Right atrium auricular region (tissue), 2 donors: ENCODE results near the gene TSPYL1. TPM values are rescaled to one million over a fixed set of nuclear protein-coding genes. Genes with fewer than 3 reads are reported as not detected.

ENCODE experiments used
- DNase-seq: peaks from one replicate; pipeline ENCODE4 v3.0.0-alpha.2; 2019; ENCODE audit warnings: low spot score
- H3K27ac ChIP-seq, 2 donors: fragments of 200-600 bp; sonication (generic); 1 replicate in 1 of 2; 2 replicates in 1 of 2; pipeline ENCODE4 v1.5.1; 2016 to 2019
- H3K27me3 ChIP-seq, 2 donors: fragments of 200-600 bp; sonication (generic); one replicate each; pipeline versions ENCODE4 v1.5.1 to v1.6.0; 2017 to 2019
- H3K36me3 ChIP-seq: fragments of 200-600 bp; sonication (generic); one replicate; pipeline ENCODE4 v1.5.1; 2016
- H3K4me1 ChIP-seq, 2 donors: fragments of 200-600 bp; sonication (generic); one replicate each; pipeline versions ENCODE4 v1.5.1 to v1.6.0; 2017 to 2019
- H3K4me3 ChIP-seq, 2 donors: fragments of 200-600 bp; sonication (generic); 1 replicate in 1 of 2; 2 replicates in 1 of 2; pipeline ENCODE4 v1.5.1; 2017 to 2019; ENCODE audit warnings: mild to moderate bottlenecking in 1 of 2, moderate library complexity in 1 of 2
- H3K9me3 ChIP-seq, 2 donors: fragments of 200-600 bp; sonication (generic); one replicate each; pipeline ENCODE4 v1.5.1; 2019
- CTCF ChIP-seq, 2 donors: fragments of 200-600 bp; sonication (generic); IDR thresholded peaks; one replicate each; pipeline ENCODE4 v1.5.1; 2019; ENCODE audit warnings: antibody characterized with exemption in 2 of 2
- total RNA-seq, 2 donors: library from RNA; depleted of rRNA; stranded (reverse); fragments of >200 nt; gene quantifications; one replicate each; pipeline ENCODE4 v1.1.0, GENCODE V29; 2016

The TSPYL1 gene
- total RNA-seq, 2 donors from 2014 or later = 79.3 to 87.5 TPM

GRCh38 chr6:116247285-116247684 lies 32.4 kb downstream of the TSPYL1 start:
- Histone ChIP-seq H3K4me3 (no peak overlapping the region), H3K4me1 (peaks cover 0 to 48% of the 10 kb centered on the region in 2 donors), H3K27me3 (no peaks in the 10 kb centered on the region), H3K9me3 (no peaks in the 10 kb centered on the region), H3K27ac (peak overlapping the region in 1 of 2 donors; percentile 72), H3K36me3 (peaks cover 6% of the 10 kb centered on the region)
- TF ChIP-seq CTCF (IDR thresholded peaks at IDR 0.05) = no peak
- no peak for DNase-seq

- Histone ChIP-seq H3K27me3 (no peaks in the 10 kb centered on the region), H3K9me3 (no peaks in the 10 kb centered on the region), H3K4me1 (peaks cover 0 to 36% of the 10 kb centered on the region in 2 donors), H3K4me3 (no peak overlapping the region), H3K36me3 (peaks cover 6% of the 10 kb centered on the region), H3K27ac (peak overlapping the region; percentile 36 to 72)
- TF ChIP-seq CTCF (IDR thresholded peaks at IDR 0.05) = no peak
- DNase-seq = no peak
Measured at GRCh38 chr6:116246089-116246488, 33.6 kb downstream of the TSPYL1 start.

- Histone ChIP-seq H3K36me3 (peaks cover 7% of the 10 kb centered on the region), H3K4me3 (no peak overlapping the region), H3K4me1 (peaks cover 0 to 24% of the 10 kb centered on the region in 2 donors), H3K9me3 (no peaks in the 10 kb centered on the region), H3K27me3 (no peaks in the 10 kb centered on the region), H3K27ac (no peak overlapping the region)
- no peak for TF ChIP-seq CTCF (IDR thresholded peaks at IDR 0.05)
- DNase-seq = no peak
Measured at GRCh38 chr6:116244284-116244683, 35.4 kb downstream of the TSPYL1 start.

- TF ChIP-seq CTCF (IDR thresholded peaks at IDR 0.05) = no peak
- Histone ChIP-seq H3K4me3 (no peak overlapping the region), H3K36me3 (peaks cover 28% of the 10 kb centered on the region), H3K4me1 (no peaks in the 10 kb centered on the region), H3K9me3 (no peaks in the 10 kb centered on the region), H3K27ac (no peak overlapping the region), H3K27me3 (no peaks in the 10 kb centered on the region)
- DNase-seq = no peak
Measured at GRCh38 chr6:116239856-116240255, 39.9 kb downstream of the TSPYL1 start.

GRCh38 chr6:116239256-116239655 lies 40.5 kb downstream of the TSPYL1 start:
- Histone ChIP-seq H3K9me3 (no peaks in the 10 kb centered on the region), H3K4me3 (no peak overlapping the region), H3K4me1 (no peaks in the 10 kb centered on the region), H3K27ac (no peak overlapping the region), H3K36me3 (peaks cover 26% of the 10 kb centered on the region), H3K27me3 (no peaks in the 10 kb centered on the region)
- no peak for TF ChIP-seq CTCF (IDR thresholded peaks at IDR 0.05)
- DNase-seq = no peak

- Histone ChIP-seq H3K27me3 (no peaks in the 10 kb centered on the region), H3K4me1 (no peaks in the 10 kb centered on the region), H3K27ac (no peak overlapping the region), H3K9me3 (no peaks in the 10 kb centered on the region), H3K36me3 (peaks cover 21% of the 10 kb centered on the region), H3K4me3 (no peak overlapping the region)
- DNase-seq = no peak
- TF ChIP-seq CTCF (IDR thresholded peaks at IDR 0.05) = no peak
Measured at GRCh38 chr6:116238083-116238482, 41.6 kb downstream of the TSPYL1 start.
